SK-N-SH treated with all-trans-retinoic acid at 6 μM for 48 hours (cell line): ENCODE data around the gene EPS8.

ENCODE experiments used
- CREB5 ChIP-seq: fragments of 250-450 bp; sonication (Bioruptor Pico); IDR thresholded peaks from 2 replicates; pipeline ENCODE4 v1.5.1; 2020; ENCODE audit warnings: low read depth, mild to moderate bottlenecking, moderate library complexity
- OSR1 ChIP-seq: fragments of 250-450 bp; sonication (Bioruptor Pico); IDR thresholded peaks from 2 replicates; pipeline ENCODE4 v1.8.0; 2022; ENCODE audit warnings: moderate library complexity, mild to moderate bottlenecking, inconsistent platforms

GRCh38 chr12:15631007-15631715 lies 158.0 kb downstream of the EPS8 start:
- TF ChIP-seq OSR1 (no peak), CREB5 (no peak)
